ENCODE results near the gene PVALEF.

DNA sequence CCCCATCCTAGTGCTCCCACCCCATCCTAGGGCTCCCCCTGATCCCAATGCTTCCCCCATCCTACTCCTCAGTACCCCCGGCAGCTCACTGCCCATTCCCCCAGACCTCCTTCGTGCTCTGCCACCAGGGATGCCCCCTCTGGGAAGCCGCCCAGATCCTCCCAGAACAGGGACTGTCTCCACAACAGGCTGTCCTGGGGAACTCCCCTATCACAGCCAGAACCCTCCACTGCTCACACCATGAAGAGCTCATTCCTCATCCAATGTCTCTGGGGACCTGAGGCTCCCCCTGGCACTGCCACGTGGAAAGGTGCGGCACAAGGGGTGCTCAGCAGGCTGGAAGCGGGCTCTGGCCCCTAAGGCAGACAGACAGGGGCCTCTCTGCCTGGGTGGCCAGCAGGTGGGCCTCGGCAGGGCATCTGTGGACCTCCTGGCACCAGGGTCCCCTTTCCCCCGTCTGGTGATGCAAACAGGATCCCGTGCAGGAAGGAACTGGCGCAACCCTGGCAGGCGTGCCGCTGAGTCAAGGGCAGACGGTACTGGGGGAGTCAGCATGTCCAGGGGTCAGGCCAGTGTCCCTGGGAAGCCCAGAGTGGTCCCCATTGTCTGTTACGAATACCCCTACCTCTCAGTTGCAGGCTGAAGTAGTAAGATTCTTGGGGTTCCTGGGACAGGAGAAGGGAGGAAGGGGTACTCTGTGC lies 14.8 kb upstream of the PVALEF start:
- TF ChIP-seq, protein P1, sequence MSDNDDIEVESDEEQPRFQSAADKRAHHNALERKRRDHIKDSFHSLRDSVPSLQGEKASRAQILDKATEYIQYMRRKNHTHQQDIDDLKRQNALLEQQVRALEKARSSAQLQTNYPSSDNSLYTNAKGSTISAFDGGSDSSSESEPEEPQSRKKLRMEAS (IDR thresholded peaks at IDR 0.05; ENCODE audit: insufficient read depth, insufficient read length), result no peak
- TF ChIP-seq, protein P2, sequence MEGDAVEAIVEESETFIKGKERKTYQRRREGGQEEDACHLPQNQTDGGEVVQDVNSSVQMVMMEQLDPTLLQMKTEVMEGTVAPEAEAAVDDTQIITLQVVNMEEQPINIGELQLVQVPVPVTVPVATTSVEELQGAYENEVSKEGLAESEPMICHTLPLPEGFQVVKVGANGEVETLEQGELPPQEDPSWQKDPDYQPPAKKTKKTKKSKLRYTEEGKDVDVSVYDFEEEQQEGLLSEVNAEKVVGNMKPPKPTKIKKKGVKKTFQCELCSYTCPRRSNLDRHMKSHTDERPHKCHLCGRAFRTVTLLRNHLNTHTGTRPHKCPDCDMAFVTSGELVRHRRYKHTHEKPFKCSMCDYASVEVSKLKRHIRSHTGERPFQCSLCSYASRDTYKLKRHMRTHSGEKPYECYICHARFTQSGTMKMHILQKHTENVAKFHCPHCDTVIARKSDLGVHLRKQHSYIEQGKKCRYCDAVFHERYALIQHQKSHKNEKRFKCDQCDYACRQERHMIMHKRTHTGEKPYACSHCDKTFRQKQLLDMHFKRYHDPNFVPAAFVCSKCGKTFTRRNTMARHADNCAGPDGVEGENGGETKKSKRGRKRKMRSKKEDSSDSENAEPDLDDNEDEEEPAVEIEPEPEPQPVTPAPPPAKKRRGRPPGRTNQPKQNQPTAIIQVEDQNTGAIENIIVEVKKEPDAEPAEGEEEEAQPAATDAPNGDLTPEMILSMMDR (IDR thresholded peaks at IDR 0.05; ENCODE audit: extremely low read depth in 1 of 2, insufficient read depth in 1 of 2, low read depth in 1 of 2, low read length in 2 of 2), result no peak
- TF ChIP-seq POLR2A (IDR thresholded peaks at IDR 0.05; ENCODE audit: low read depth, low read length) (no peak), POLR2AphosphoS5 (IDR thresholded peaks at IDR 0.05; ENCODE audit: insufficient read depth, low read depth, low read length) (no peak), FOS (IDR thresholded peaks at IDR 0.05; ENCODE audit: borderline replicate concordance, insufficient read depth, low read length) (no peak), JUN (IDR thresholded peaks at IDR 0.05; ENCODE audit: borderline replicate concordance, insufficient read depth, insufficient read length, low read depth) (no peak), EZH2 (IDR thresholded peaks at IDR 0.05; ENCODE audit: borderline replicate concordance, low read depth, low read length, severe bottlenecking) (no peak), MYC (IDR thresholded peaks at IDR 0.05; ENCODE audit: low read depth, low read length) (no peak)
